NCI-H524 treated with DMSO at 0.1 percent for 48 hours (cell line): Measurements from ENCODE around the gene KIF1A.

ENCODE experiments used
- DNase-seq: peaks from one replicate; lab custom pipeline; 2025; lab: John Stamatoyannopoulos, UW

The KIF1A gene

GRCh38 chr2:240733803-240734495 lies 86.1 kb downstream of the KIF1A start:
- no peak for DNase-seq

GRCh38 chr2:240732911-240733622 lies 87.0 kb downstream of the KIF1A start:
- DNase-seq: no peak

- no peak for DNase-seq
Measured at GRCh38 chr2:240732184-240732583, 87.8 kb downstream of the KIF1A start.

GRCh38 chr2:240731178-240731545 lies 88.9 kb downstream of the KIF1A start:
- DNase-seq: no peak

- DNase-seq: no peak
Measured at GRCh38 chr2:240730501-240731177, 89.4 kb downstream of the KIF1A start.

GRCh38 chr2:240728827-240729226 lies 91.2 kb downstream of the KIF1A start:
- no peak for DNase-seq

GRCh38 chr2:240728361-240728760 lies 91.7 kb downstream of the KIF1A start:
- DNase-seq: no peak

- no peak for DNase-seq
Measured at GRCh38 chr2:240727913-240728312, 92.1 kb downstream of the KIF1A start.

GRCh38 chr2:240727439-240727838 lies 92.6 kb downstream of the KIF1A start:
- DNase-seq: no peak

- DNase-seq: no peak
Measured at GRCh38 chr2:240726876-240727275, 93.1 kb downstream of the KIF1A start.

- peak; percentile 88 for DNase-seq
Measured at GRCh38 chr2:240725671-240726070, 94.3 kb downstream of the KIF1A start.

GRCh38 chr2:240725266-240725665 lies 94.8 kb downstream of the KIF1A start:
- no peak for DNase-seq

GRCh38 chr2:240724431-240724830 lies 95.6 kb downstream of the KIF1A start:
- DNase-seq: no peak

GRCh38 chr2:240723851-240724250 lies 96.2 kb downstream of the KIF1A start:
- DNase-seq: no peak

GRCh38 chr2:240722796-240723735 lies 97.0 kb downstream of the KIF1A start:
- no peak for DNase-seq

- DNase-seq: no peak
Measured at GRCh38 chr2:240722376-240722775, 97.6 kb downstream of the KIF1A start.

GRCh38 chr2:240721596-240722180 lies 98.3 kb downstream of the KIF1A start:
- no peak for DNase-seq

GRCh38 chr2:240720686-240721595 lies 99.1 kb downstream of the KIF1A start:
- DNase-seq: no peak

GRCh38 chr2:240719676-240720545 lies 100.1 kb downstream of the KIF1A start:
- no peak for DNase-seq
